IMR-90 (cell line): ENCODE data around the gene TXNRD1. TPM values are rescaled to one million over a fixed set of nuclear protein-coding genes. Genes with fewer than 3 reads are reported as not detected.

Experiments
- ATAC-seq: fragments of 200-7000 bp; cut with Tn5 transposase; 2 replicates; pipeline ENCODE4 v1.9.1; 2020; ENCODE audit warnings: low read depth, mild to moderate bottlenecking, moderate library complexity
- BruUV-seq: library from RNA; stranded (reverse); fragments of 400-500 nt; replicated peaks from 2 replicates; lab custom pipeline; 2021; lab: Mats Ljungman, UMichigan
- CTCF ChIA-PET: fragments of 300-600 bp; formaldehyde crosslinking; extraction: SDS; loops from one replicate; lab custom pipeline; 2021; ENCODE audit warnings: antibody characterized with exemption; lab: Yijun Ruan, JAX
- POLR2A ChIA-PET: fragments of 300-600 bp; sonication (Branson Sonifier 250); formaldehyde crosslinking; loops from one replicate; lab custom pipeline; 2022; ENCODE audit warnings: antibody characterized with exemption; ENCODE audit not compliant: unreplicated experiment; lab: Charles Lee
- DNase-seq: peaks from one replicate; pipeline ENCODE4 v3.0.0; 2013
- H2AFZ ChIP-seq: replicated peaks from 2 replicates; pipeline ENCODE3; 2013; ENCODE audit warnings: low read length, mild to moderate bottlenecking; ENCODE audit not compliant: poor library complexity
- H2AK5ac ChIP-seq: 2 replicates; pipeline ENCODE4 v1.6.1; 2013; ENCODE audit warnings: low read depth, low read length, inconsistent platforms
- H2AK9ac ChIP-seq: replicated peaks from 2 replicates; pipeline ENCODE3; 2013; ENCODE audit warnings: mild to moderate bottlenecking, low read depth, low read length, moderate library complexity; ENCODE audit not compliant: poor library complexity
- H2BK120ac ChIP-seq: 2 replicates; pipeline ENCODE4 v1.6.1; 2013; ENCODE audit warnings: low read depth, low read length, inconsistent platforms
- H2BK15ac ChIP-seq: 3 replicates; pipeline ENCODE4 v1.6.1; 2013; ENCODE audit warnings: low read depth, low read length, inconsistent platforms
- H2BK20ac ChIP-seq: 2 replicates; pipeline ENCODE4 v1.6.1; 2013; ENCODE audit warnings: low read depth, mild to moderate bottlenecking, inconsistent platforms, low read length, moderate library complexity
- H2BK5ac ChIP-seq: 2 replicates; pipeline ENCODE4 v1.6.1; 2013; ENCODE audit warnings: mild to moderate bottlenecking, low read depth, low read length, inconsistent platforms; ENCODE audit not compliant: poor library complexity, severe bottlenecking
- H3K14ac ChIP-seq: replicated peaks from 2 replicates; pipeline ENCODE4 v1.6.1; 2013; ENCODE audit warnings: low read depth, low read length, inconsistent platforms
- H3K18ac ChIP-seq: 2 replicates; pipeline ENCODE4 v1.6.1; 2013; ENCODE audit warnings: low read depth, low read length, control low read depth
- H3K23ac ChIP-seq: 2 replicates; pipeline ENCODE4 v1.6.1; 2013; ENCODE audit warnings: low read depth, low read length, inconsistent platforms
- H3K27ac ChIP-seq: 2 replicates; pipeline ENCODE4 v1.5.1; 2013; ENCODE audit warnings: mild to moderate bottlenecking, control low read depth, low read length; ENCODE audit not compliant: insufficient read depth
- H3K27me3 ChIP-seq: 2 replicates; pipeline ENCODE4 v1.6.1; 2013; ENCODE audit warnings: low read length; ENCODE audit not compliant: control insufficient read depth, insufficient read depth
- H3K36me3 ChIP-seq: 2 replicates; pipeline ENCODE4 v1.6.1; 2013; ENCODE audit warnings: low read length, mixed read lengths; ENCODE audit not compliant: control insufficient read depth, insufficient read depth
- H3K4ac ChIP-seq: 2 replicates; pipeline ENCODE4 v1.6.1; 2013; ENCODE audit warnings: low read depth, low read length, inconsistent platforms
- H3K4me1 ChIP-seq: 2 replicates; pipeline ENCODE4 v1.6.1; 2013; ENCODE audit warnings: low read length, mixed read lengths; ENCODE audit not compliant: control insufficient read depth, insufficient read depth
- H3K4me2 ChIP-seq: 2 replicates; pipeline ENCODE4 v1.6.1; 2013; ENCODE audit warnings: low read depth, mild to moderate bottlenecking, control low read depth, low read length, moderate library complexity
- H3K4me3 ChIP-seq: 2 replicates; pipeline ENCODE4 v1.5.1; 2013; ENCODE audit warnings: low read depth, mild to moderate bottlenecking, control low read depth, low read length, moderate library complexity; ENCODE audit not compliant: insufficient read depth
- H3K56ac ChIP-seq: 2 replicates; pipeline ENCODE4 v1.6.1; 2013; ENCODE audit warnings: low read length, inconsistent platforms; ENCODE audit not compliant: insufficient read depth; ENCODE audit errors: extremely low read depth
- H3K79me1 ChIP-seq, 2 experiments: 2 replicates each; pipeline ENCODE4 v1.6.1; 2013; ENCODE audit warnings: low read length in 2 of 2, inconsistent platforms in 1 of 2, low read depth in 1 of 2
- H3K9ac ChIP-seq: 2 replicates; pipeline ENCODE4 v1.6.1; 2013; ENCODE audit warnings: low read depth, low read length, control low read depth
- H3K9me1 ChIP-seq: 2 replicates; pipeline ENCODE4 v1.6.1; 2013; ENCODE audit warnings: low read length, inconsistent platforms; ENCODE audit not compliant: insufficient read depth
- H3K9me3 ChIP-seq: 2 replicates; pipeline ENCODE4 v1.6.1; 2013; ENCODE audit warnings: low read length; ENCODE audit not compliant: control insufficient read depth, insufficient read depth
- H4K20me1 ChIP-seq: 2 replicates; pipeline ENCODE4 v1.6.1; 2013; ENCODE audit warnings: low read length, inconsistent platforms; ENCODE audit not compliant: insufficient read depth
- H4K5ac ChIP-seq: 2 replicates; pipeline ENCODE4 v1.6.1; 2013; ENCODE audit warnings: mild to moderate bottlenecking, low read depth, low read length, control low read depth
- H4K8ac ChIP-seq, 2 experiments: 2 replicates each; pipeline ENCODE4 v1.6.1; 2013; ENCODE audit warnings: low read depth in 2 of 2, low read length in 2 of 2, control low read depth in 1 of 2, inconsistent platforms in 1 of 2
- H4K91ac ChIP-seq: 2 replicates; pipeline ENCODE4 v1.6.1; 2013; ENCODE audit warnings: low read depth, low read length, inconsistent platforms; ENCODE audit not compliant: insufficient read depth
- BHLHE40 ChIP-seq: fragments of 150-350 bp; IDR thresholded peaks from 2 replicates; pipeline ENCODE4 v1.6.1; 2016; ENCODE audit warnings: mild to moderate bottlenecking, low read depth, low read length
- CEBPB ChIP-seq: IDR thresholded peaks from 2 replicates; pipeline ENCODE4 v1.6.1; 2012; ENCODE audit warnings: low read depth, low read length, improper control_type of control experiment
- CHD1 ChIP-seq: IDR thresholded peaks from 2 replicates; pipeline ENCODE4 v1.6.1; 2012; ENCODE audit warnings: low read depth, low read length, improper control_type of control experiment
- FOS ChIP-seq: fragments of 150-350 bp; IDR thresholded peaks from 2 replicates; pipeline ENCODE4 v1.6.1; 2016; ENCODE audit warnings: low read depth, low read length
- MAFK ChIP-seq: IDR thresholded peaks from 2 replicates; pipeline ENCODE4 v1.6.1; 2012; ENCODE audit warnings: low read depth, low read length, improper control_type of control experiment
- MAZ ChIP-seq: IDR thresholded peaks from 2 replicates; pipeline ENCODE4 v1.6.1; 2012; ENCODE audit warnings: low read depth, mild to moderate bottlenecking, low read length, improper control_type of control experiment, moderate library complexity, borderline replicate concordance
- MXI1 ChIP-seq: IDR thresholded peaks from 2 replicates; pipeline ENCODE4 v1.6.1; 2012; ENCODE audit warnings: low read depth, mild to moderate bottlenecking, low read length, moderate library complexity, borderline replicate concordance
- NFE2L2 ChIP-seq: fragments of 150-350 bp; IDR thresholded peaks from 2 replicates; pipeline ENCODE4 v1.6.1; 2016; ENCODE audit warnings: low read depth, mild to moderate bottlenecking, low read length
- POLR2A ChIP-seq: IDR thresholded peaks from 2 replicates; pipeline ENCODE4 v1.6.1; 2012; ENCODE audit warnings: mild to moderate bottlenecking, low read depth, low read length
- RAD21 ChIP-seq: IDR thresholded peaks from 2 replicates; pipeline ENCODE4 v1.6.1; 2012; ENCODE audit warnings: low read length, improper control_type of control experiment
- RCOR1 ChIP-seq: IDR thresholded peaks from 2 replicates; pipeline ENCODE4 v1.6.1; 2012; ENCODE audit warnings: mild to moderate bottlenecking, low read length, improper control_type of control experiment; ENCODE audit not compliant: insufficient replicate concordance
- RFX5 ChIP-seq: IDR thresholded peaks from 2 replicates; pipeline ENCODE4 v1.8.0; 2012; ENCODE audit warnings: low read depth, mild to moderate bottlenecking, low read length, moderate library complexity
- SMC3 ChIP-seq: fragments of 150-350 bp; IDR thresholded peaks from 2 replicates; pipeline ENCODE4 v1.6.1; 2016; ENCODE audit warnings: low read depth, mild to moderate bottlenecking, antibody characterized with exemption, low read length, moderate library complexity
- WGBS, 2 experiments: methylation state at CpG; one replicate each; pipeline versions ENCODE4 v1.1.5 to v1.1.7; 2013; ENCODE audit warnings: missing lambda C conversion rate in 2 of 2; ENCODE audit not compliant: insufficient read length in 1 of 2; ENCODE audit errors: extremely low coverage in 2 of 2; 5-methylcytosine and 5-hydroxymethylcytosine counted together
- dilution Hi-C: fragments of 300-500 bp; cut with HindIII; formaldehyde crosslinking; loops from one replicate; pipeline ENCODE4 v1.14.3; 2018; ENCODE audit warnings: low sequenced_read_pairs; ENCODE audit not compliant: unreplicated experiment
- in situ Hi-C: fragments of 300-500 bp; cut with MboI; formaldehyde crosslinking; loops from 3 replicates; pipeline ENCODE4 v1.14.3; 2019; ENCODE audit warnings: low sequenced_read_pairs, inconsistent platforms, mixed read lengths
- intact Hi-C: fragments of 100-400 bp; cut with micrococcal nuclease; formaldehyde crosslinking; loops from 2 replicates; pipeline ENCODE4 v1.10.0; 2022
- polyA plus RNA-seq, 3 experiments: library from polyadenylated mRNA; depleted of rRNA; stranded (reverse); fragments of >200 nt; gene quantifications; 2 replicates each; pipeline ENCODE4 v1.2.3, GENCODE V29; 2012; ENCODE audit warnings: low replicate concordance in 1 of 3
- total RNA-seq: library from RNA; depleted of rRNA; stranded (reverse); fragments of >200 nt; gene quantifications from 2 replicates; pipeline ENCODE4 v1.2.3, GENCODE V29; 2012
- TF ChIP-seq, protein P1 (sequence below): fragments of 150-350 bp; IDR thresholded peaks from 2 replicates; pipeline ENCODE4 v1.6.1; 2016; ENCODE audit warnings: low read depth, mild to moderate bottlenecking, low read length, moderate library complexity, borderline replicate concordance
- TF ChIP-seq, protein P2 (sequence below): conservative IDR thresholded peaks from 2 replicates; pipeline ENCODE4 v1.5.1; 2012; ENCODE audit warnings: mild to moderate bottlenecking, low read depth, low read length, improper control_type of control experiment
- TF ChIP-seq, protein P3 (sequence below): fragments of 150-350 bp; IDR thresholded peaks from 2 replicates; pipeline ENCODE4 v1.6.1; 2017; ENCODE audit warnings: mild to moderate bottlenecking, antibody characterized with exemption, low read length, low read depth

TXNRD1 gene
- total and polyA plus RNA-seq, 2 of the 4 experiments (the other 2 are of a cell fraction) = 379 to 582 TPM

DNA sequence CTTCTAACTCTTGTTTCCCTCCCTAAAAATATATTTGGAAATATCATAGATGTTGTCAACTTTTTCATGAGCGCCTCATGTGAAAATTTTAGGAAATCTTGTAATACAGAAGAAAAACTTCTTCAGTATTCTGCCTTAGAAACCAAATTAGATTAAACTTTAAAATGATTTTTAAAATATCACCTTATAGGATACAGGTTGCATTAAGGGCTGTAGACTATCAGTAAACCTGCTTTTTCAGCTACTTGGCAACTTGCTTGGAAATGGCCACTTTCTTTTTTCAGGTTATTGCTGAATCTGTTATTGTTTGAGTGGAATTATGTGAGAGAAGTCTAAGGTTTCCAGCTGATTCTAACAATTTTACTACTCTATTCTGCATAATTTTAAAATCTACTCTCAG, 97.1 kb downstream of the TXNRD1 start:
- Histone ChIP-seq H3K27me3 (no peaks in the 10 kb centered on the region), H2AK5ac (no peak overlapping the region), H3K18ac (no peak overlapping the region), H4K91ac (no peak overlapping the region), H3K56ac (no peak overlapping the region), H2BK20ac (no peak overlapping the region), H3K14ac (no peak overlapping the region), H4K5ac (no peak overlapping the region), H3K9me1 (peaks cover 10% of the 10 kb centered on the region), H3K36me3 (peaks cover 50% of the 10 kb centered on the region), H2AK9ac (no peak overlapping the region), H3K23ac (no peak overlapping the region), H4K8ac (no peak overlapping the region), H3K4ac (no peak overlapping the region), H3K27ac (no peak overlapping the region), H3K4me3 (no peak overlapping the region), H2BK15ac (no peak overlapping the region), H3K9ac (no peak overlapping the region), H4K20me1 (peaks cover 87% of the 10 kb centered on the region), H3K9me3 (no peaks in the 10 kb centered on the region), H2BK120ac (no peak overlapping the region), H2AFZ (no peak overlapping the region), H3K4me1 (peaks cover 14% of the 10 kb centered on the region), H3K4me2 (no peak overlapping the region), H2BK5ac (no peak overlapping the region), H3K79me1 (peaks cover 26 to 52% of the 10 kb centered on the region in 2 experiments)
- no CpG with 5 or more reads among the region's 1 CpG for WGBS, 2 experiments
- intact Hi-C loops = no loop called here
- in situ Hi-C loops = no loop called here
- dilution Hi-C loops = no loop called here
- CTCF ChIA-PET = interaction anchor here (0.6 kb wide), 1 partner anchor 601 kb away, joined by 3 read pairs; no protein-coding TSS in a partner anchor
- DNase-seq = no peak
- POLR2A ChIA-PET = no interaction called here
- no peak for TF ChIP-seq CHD1
- TF ChIP-seq MAZ = no peak
- TF ChIP-seq, protein P1, sequence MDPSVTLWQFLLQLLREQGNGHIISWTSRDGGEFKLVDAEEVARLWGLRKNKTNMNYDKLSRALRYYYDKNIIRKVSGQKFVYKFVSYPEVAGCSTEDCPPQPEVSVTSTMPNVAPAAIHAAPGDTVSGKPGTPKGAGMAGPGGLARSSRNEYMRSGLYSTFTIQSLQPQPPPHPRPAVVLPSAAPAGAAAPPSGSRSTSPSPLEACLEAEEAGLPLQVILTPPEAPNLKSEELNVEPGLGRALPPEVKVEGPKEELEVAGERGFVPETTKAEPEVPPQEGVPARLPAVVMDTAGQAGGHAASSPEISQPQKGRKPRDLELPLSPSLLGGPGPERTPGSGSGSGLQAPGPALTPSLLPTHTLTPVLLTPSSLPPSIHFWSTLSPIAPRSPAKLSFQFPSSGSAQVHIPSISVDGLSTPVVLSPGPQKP = no peak
- TF ChIP-seq RAD21 = no peak
- no peak for TF ChIP-seq BHLHE40
- TF ChIP-seq RCOR1 = no peak
- TF ChIP-seq, protein P2, sequence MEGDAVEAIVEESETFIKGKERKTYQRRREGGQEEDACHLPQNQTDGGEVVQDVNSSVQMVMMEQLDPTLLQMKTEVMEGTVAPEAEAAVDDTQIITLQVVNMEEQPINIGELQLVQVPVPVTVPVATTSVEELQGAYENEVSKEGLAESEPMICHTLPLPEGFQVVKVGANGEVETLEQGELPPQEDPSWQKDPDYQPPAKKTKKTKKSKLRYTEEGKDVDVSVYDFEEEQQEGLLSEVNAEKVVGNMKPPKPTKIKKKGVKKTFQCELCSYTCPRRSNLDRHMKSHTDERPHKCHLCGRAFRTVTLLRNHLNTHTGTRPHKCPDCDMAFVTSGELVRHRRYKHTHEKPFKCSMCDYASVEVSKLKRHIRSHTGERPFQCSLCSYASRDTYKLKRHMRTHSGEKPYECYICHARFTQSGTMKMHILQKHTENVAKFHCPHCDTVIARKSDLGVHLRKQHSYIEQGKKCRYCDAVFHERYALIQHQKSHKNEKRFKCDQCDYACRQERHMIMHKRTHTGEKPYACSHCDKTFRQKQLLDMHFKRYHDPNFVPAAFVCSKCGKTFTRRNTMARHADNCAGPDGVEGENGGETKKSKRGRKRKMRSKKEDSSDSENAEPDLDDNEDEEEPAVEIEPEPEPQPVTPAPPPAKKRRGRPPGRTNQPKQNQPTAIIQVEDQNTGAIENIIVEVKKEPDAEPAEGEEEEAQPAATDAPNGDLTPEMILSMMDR = no peak
- no peak for TF ChIP-seq NFE2L2
- no peak for TF ChIP-seq SMC3
- TF ChIP-seq POLR2A = no peak
- no peak for TF ChIP-seq MXI1
- no peak for TF ChIP-seq CEBPB
- no peak for TF ChIP-seq MAFK
- no peak for TF ChIP-seq RFX5
- no peak for TF ChIP-seq FOS
- TF ChIP-seq, protein P3, sequence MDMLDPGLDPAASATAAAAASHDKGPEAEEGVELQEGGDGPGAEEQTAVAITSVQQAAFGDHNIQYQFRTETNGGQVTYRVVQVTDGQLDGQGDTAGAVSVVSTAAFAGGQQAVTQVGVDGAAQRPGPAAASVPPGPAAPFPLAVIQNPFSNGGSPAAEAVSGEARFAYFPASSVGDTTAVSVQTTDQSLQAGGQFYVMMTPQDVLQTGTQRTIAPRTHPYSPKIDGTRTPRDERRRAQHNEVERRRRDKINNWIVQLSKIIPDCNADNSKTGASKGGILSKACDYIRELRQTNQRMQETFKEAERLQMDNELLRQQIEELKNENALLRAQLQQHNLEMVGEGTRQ = no peak
- no TSS peak for BruUV-seq
- ATAC-seq = no peak
